GM11168 (cell line): ENCODE measurements around the gene PTPRK.
"Not testable (repeated sequence)": the region's sequence is repeated elsewhere in the genome, so short reads cannot be mapped to it uniquely, and the experiment has no call there.

Experiments used
- in situ Hi-C: fragments of 300-500 bp; cut with MboI; formaldehyde crosslinking; loops from one replicate; pipeline ENCODE4 v1.12.0; 2022; ENCODE audit warnings: low sequenced_read_pairs; ENCODE audit not compliant: unreplicated experiment

The PTPRK gene

DNA sequence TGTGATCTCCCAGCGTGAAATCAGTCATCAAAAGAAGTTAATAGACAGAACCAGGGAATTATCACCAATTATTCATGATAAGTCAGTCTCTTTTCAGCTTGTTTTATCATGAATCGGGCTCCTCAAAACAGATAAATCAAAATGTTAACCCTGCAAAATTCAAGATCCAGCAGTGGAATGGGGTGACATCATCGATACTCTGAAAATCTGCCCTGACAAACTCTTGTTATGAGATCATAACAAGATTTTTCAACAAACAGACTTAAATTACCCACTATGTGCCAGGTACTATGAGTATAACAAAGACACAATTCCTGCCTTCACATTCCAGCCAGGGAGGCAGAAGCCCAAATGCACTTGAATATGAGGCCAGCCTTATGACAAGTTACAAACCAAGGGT lies 64.4 kb downstream of the PTPRK start:
- in situ Hi-C loops = no loop called here

DNA sequence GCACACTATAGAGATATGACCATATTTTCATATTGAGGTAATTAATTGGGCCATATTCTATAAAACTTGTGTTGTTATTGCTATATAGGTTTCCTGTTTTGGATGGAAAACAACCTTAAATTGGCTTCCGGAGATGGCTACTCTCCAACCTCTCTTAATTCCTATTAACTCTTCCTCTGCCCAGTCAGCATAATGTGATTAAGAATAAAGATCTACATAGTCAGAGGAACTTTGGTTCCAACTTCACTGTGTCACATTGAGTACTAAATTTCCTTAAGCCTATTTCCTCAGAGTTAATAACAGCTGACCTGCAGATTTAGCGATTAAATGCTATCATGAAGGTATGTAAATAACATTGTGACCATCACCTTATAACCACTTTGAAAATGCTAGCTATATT lies 67.7 kb downstream of the PTPRK start:
- in situ Hi-C loops = no loop called here

DNA sequence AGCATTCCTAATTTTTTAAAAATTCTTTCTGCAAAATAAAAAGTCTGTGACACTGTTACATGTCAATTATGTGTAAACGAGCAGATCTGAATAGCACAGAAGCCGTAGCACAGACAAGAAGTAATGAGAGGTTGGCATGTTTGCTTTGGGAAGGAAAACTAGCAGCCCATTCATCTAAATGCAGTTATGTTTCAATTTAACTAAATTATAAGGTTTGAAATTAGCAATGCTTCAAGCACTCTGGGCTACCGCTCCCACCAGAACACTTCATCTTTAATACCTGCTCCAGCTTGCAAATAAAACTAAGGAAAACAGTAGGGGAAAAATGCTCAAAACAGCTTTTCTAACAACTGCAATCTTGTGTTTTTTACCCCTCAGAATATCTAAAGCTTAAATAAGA lies 73.9 kb downstream of the PTPRK start:
- in situ Hi-C loops = no loop called here

DNA sequence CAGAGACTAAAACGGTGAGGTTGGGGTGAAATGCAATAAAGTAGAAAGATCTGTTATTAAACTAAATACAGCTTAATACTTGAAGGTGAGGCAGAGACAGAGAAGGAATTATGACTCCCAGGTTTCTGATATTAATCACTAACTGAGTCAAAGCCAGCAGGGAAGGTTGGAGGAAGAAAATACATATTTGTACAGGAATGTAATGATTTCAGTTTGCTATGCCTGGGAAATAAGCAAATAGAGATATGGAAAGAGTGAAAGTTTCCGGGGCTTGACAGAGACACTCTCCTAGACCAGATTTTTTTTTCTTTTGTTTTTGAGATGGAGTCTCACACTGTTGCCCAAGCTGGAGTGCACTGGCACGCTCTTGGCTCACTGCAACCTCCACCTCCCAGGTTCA lies 76.8 kb downstream of the PTPRK start:
- in situ Hi-C loops = no loop called here

- in situ Hi-C loops = no loop called here
Measured at GRCh38 chr6:128439627-128440026, 80.8 kb downstream of the PTPRK start.

GRCh38 chr6:128438393-128438792 lies 82.0 kb downstream of the PTPRK start:
- in situ Hi-C loops = no loop called here

- in situ Hi-C loops = no loop called here
Measured at GRCh38 chr6:128437685-128438084, 82.7 kb downstream of the PTPRK start.

GRCh38 chr6:128434752-128435151 lies 85.6 kb downstream of the PTPRK start:
- in situ Hi-C loops = not testable (repeated sequence)

DNA sequence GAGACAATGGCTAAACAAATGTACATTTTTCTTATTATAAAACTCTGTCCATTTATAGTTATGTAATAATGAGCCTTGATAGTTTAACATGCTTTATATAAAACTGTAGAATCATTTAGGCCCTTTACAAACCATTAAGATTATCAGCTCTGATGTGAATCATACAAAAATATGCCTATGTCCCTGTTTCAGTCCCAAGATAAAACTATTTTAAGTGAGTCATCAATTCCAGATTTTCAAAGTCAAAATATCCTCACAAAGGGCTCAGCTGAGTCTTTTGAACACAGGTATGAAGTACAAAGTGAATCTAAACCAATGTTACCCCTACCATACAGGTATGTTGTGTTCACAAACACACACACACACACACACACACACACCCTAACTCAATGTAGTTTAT lies 88.0 kb downstream of the PTPRK start:
- in situ Hi-C loops = no loop called here

GRCh38 chr6:128427139-128427538 lies 93.3 kb downstream of the PTPRK start:
- in situ Hi-C loops = no loop called here

DNA sequence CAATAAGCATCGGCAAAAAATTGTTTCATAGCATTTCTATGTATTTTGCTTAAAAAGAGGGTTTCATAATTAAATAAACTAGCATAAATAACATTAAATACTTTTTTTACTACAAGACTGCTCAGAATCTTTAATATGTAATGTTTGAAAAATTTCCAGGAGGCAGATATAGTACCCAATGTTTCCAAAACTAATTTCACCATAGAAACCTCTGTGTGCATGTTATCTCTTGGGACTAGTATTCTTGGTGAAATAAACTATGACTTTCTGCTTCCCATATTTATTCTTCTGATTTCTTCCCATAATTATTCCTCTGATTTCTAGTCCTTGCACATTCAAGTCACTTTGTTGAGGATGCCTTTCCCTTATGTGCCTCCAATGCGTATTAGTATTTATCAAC lies 94.5 kb downstream of the PTPRK start:
- in situ Hi-C loops = no loop called here

DNA sequence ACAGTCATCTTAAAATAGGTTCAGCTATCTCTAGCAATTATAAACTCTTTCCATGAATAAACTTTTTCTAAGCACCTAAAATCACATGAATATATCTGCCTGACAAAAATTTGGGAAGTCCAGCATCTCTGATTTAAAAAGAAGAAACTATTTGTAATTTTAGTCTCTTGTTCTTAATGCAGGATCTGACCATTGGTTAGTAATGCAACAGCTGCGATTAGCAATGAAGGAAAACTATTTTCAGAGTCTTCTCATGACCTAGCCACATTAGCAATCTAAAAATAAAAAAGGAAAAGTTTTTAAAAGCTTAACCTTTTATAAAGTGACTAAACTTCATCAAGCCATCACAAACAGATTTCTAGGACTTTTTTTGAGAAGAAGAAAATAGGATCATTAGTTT lies 97.5 kb downstream of the PTPRK start:
- in situ Hi-C loops = no loop called here

DNA sequence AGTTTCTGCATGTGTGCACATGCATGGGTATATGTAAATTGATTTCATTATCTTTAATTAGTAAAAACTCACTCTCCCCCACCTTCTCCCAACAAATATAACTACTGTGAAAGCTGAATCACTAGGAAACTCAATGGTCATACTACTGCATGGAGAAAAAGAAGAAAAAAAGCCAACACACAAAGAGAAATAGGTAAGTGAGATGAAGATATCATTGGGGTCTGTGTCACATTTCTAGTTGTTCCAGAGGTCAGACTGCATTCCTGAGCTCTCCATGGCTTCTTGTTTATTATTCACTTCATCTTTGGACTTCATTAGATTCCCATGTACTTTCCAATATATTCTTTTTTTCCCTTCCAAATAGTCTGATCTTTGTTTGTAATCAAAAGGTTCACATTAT lies 98.2 kb downstream of the PTPRK start:
- in situ Hi-C loops = no loop called here

- in situ Hi-C loops = no loop called here
Measured at GRCh38 chr6:128421788-128422187, 98.6 kb downstream of the PTPRK start.

DNA sequence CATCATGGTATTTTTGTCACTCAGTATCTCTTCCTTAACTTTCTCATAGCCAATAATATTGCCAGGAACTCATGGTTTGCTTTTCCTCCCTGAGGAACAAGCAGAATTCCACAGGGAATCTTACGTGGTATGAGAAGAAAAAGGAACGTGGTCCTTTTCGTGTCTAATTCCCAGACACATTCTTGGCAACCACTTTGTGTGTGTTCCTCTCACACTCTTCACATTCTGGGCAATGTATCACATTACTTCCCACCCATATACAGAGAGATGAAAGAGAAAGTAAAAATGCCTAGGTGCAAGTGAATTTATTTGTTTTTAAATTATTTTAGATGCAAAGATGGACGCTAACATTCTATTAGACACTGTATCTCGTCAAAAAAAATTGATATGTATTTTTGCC lies 102.7 kb downstream of the PTPRK start:
- in situ Hi-C loops = no loop called here

- in situ Hi-C loops = no loop called here
Measured at GRCh38 chr6:128415387-128415786, 105.0 kb downstream of the PTPRK start.

- in situ Hi-C loops = no loop called here
Measured at GRCh38 chr6:128414943-128415342, 105.5 kb downstream of the PTPRK start.

DNA sequence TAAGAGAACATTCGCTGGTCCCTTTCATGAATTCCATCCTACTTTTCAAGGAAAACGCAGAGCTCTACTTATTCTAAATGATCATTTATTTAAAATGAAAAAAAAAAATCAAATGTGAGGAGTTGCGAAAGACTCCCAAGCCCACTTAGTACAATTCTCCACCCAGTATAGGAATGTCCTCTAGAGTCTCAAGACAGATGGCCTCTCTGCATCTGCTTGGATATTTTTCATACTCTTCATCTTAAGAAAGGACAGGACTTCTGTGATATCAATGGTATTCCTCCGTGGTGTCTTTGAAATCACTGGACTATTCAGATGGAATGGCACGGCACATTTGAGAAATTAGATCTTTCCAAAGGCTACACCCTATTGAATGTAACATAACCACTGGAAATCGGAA lies 107.1 kb downstream of the PTPRK start:
- in situ Hi-C loops = no loop called here

- in situ Hi-C loops = no loop called here
Measured at GRCh38 chr6:128412680-128413079, 107.7 kb downstream of the PTPRK start.

DNA sequence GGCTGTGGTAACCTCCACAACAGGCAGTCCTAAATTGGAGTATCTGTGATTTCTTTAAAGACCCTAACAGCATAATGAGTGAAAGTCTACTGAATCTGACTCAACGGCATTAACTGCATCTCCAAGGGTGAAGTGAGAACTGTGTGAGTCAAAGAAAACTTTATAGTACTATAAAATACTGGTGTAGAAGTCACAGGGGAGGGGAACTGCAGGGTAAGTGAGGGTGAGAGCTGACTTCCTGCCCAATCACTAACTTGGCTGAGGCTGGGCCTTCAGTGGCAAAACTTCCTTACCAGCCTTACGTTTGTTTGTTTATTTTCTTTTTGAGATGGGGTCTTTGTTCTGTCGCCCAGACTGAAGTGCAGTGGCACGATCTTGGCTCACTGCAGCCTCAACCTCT lies 109.8 kb downstream of the PTPRK start:
- in situ Hi-C loops = no loop called here

- in situ Hi-C loops = no loop called here
Measured at GRCh38 chr6:128409003-128409402, 111.4 kb downstream of the PTPRK start.

- in situ Hi-C loops = no loop called here
Measured at GRCh38 chr6:128406453-128406852, 113.9 kb downstream of the PTPRK start.
